PFSK-1 (cell line): ENCODE results near the gene USP2.

Source experiments
- TAF1 ChIP-seq: IDR thresholded peaks from 2 replicates; pipeline ENCODE4 v1.6.1; 2012; ENCODE audit warnings: low read length, control low read depth, borderline replicate concordance; ENCODE audit not compliant: insufficient read depth
- TF ChIP-seq, protein P1 (sequence below), 2 experiments: IDR thresholded peaks; 2 replicates each; pipeline versions ENCODE4 v1.6.1 to v1.8.0; 2011 to 2012; ENCODE audit warnings: low read depth in 2 of 2, low read length in 2 of 2, control low read depth in 1 of 2, inconsistent platforms in 1 of 2, mild to moderate bottlenecking in 1 of 2, moderate library complexity in 1 of 2; ENCODE audit not compliant: insufficient read depth in 1 of 2

DNA sequence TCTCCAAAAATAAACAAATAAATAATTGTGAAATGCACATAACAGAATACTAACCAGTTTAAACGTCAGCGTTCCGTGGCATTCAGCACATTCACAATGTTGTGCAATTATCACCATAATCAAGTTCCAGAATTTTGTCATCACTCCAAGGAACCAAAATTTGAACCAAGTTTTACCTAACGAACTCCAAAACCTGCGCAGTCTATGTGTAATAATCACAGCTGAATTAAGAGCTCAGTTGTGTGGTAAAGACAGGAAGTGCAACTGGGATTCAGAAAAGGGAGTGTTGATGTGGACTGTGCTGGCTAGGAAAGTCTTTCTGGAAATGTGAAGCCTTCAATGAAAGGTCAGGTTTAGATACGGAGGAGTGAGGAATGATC lies 59.1 kb downstream of the USP2 start:
- TF ChIP-seq TAF1, result no peak
- TF ChIP-seq, protein P1, sequence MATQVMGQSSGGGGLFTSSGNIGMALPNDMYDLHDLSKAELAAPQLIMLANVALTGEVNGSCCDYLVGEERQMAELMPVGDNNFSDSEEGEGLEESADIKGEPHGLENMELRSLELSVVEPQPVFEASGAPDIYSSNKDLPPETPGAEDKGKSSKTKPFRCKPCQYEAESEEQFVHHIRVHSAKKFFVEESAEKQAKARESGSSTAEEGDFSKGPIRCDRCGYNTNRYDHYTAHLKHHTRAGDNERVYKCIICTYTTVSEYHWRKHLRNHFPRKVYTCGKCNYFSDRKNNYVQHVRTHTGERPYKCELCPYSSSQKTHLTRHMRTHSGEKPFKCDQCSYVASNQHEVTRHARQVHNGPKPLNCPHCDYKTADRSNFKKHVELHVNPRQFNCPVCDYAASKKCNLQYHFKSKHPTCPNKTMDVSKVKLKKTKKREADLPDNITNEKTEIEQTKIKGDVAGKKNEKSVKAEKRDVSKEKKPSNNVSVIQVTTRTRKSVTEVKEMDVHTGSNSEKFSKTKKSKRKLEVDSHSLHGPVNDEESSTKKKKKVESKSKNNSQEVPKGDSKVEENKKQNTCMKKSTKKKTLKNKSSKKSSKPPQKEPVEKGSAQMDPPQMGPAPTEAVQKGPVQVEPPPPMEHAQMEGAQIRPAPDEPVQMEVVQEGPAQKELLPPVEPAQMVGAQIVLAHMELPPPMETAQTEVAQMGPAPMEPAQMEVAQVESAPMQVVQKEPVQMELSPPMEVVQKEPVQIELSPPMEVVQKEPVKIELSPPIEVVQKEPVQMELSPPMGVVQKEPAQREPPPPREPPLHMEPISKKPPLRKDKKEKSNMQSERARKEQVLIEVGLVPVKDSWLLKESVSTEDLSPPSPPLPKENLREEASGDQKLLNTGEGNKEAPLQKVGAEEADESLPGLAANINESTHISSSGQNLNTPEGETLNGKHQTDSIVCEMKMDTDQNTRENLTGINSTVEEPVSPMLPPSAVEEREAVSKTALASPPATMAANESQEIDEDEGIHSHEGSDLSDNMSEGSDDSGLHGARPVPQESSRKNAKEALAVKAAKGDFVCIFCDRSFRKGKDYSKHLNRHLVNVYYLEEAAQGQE (IDR thresholded peaks at IDR 0.05; ENCODE audit: insufficient read depth in 1 of 2, low read depth in 2 of 2, low read length in 2 of 2), result no peak
